ENCODE results near the gene COL6A1.

DNA sequence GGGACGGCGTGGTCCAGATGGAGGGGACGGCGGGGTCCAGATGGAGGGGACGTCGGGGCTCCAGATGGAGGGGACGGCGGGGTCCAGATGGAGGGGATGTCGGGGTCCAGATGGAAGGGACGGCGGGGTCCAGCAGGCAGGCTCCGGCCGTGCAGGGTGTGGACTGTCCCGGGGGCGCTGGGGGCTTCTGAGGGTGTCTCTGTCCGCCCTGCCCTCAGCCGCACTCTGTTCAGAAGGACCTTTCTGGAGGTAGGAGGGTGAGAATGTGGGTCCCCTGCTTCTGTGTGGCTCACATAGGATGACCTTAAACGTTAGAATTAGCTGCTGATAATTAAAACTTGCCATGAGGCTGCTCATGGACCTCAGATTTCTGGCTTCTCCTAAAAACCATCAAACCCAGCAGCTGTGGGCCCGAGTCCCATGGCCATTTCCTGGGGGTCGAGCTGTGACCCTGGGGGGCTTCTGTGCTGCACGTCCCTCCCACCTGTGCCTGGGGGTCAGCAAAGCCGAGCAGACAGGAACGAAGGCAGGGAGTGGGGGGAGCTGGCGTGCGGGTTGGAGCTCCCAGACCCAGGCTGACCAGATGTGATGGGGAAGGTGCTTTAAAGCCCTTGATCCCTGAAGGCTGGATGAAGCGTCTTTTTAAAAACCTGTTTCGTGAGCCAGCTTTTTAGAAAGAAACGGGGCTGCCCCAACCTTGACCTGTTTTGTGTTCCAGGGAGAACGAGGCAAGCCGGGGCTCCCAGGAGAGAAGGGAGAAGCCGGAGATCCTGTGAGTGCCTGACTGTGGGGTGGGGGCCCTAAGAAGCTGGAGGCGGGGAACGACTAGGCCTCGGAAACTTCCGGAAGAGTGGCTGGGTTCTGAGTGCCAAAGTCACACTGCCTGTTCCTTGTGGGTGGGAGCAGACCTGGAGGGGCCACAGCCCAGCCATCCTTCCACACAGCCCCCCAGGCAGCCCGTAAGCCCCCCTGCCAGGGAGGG lies 7.1 kb downstream of the COL6A1 start:
- TF ChIP-seq SIN3A (IDR thresholded peaks at IDR 0.05; ENCODE audit: borderline replicate concordance, insufficient read depth, low read length): no peak
- TF ChIP-seq FOXP2 (optimal IDR thresholded peaks at IDR 0.05; ENCODE audit: borderline replicate concordance, extremely low read depth, extremely low read length, insufficient read depth): no peak

Data from PFSK-1 (cell line).